HepG2 (cell line): ENCODE measurements around the gene TXNRD1. TPM values are rescaled to one million over a fixed set of nuclear protein-coding genes. Genes with fewer than 3 reads are reported as not detected.

Source experiments
- ATRX ChIP-seq: sonication (generic); formaldehyde crosslinking; IDR thresholded peaks from 2 replicates; pipeline ENCODE4 v1.4.0; 2020; ENCODE audit warnings: missing genetic modification reagents, borderline replicate concordance
- HNRNPLL ChIP-seq: fragments of 200-400 bp; formaldehyde crosslinking; IDR thresholded peaks from 2 replicates; pipeline ENCODE4 v1.6.1; 2017; ENCODE audit warnings: mild to moderate bottlenecking, low read depth, low read length; ENCODE audit not compliant: poor library complexity, severe bottlenecking
- KLF9 ChIP-seq: IDR thresholded peaks from 2 replicates; pipeline ENCODE4 v1.6.1; 2016; ENCODE audit warnings: low read depth
- MATR3 ChIP-seq: sonication (generic); formaldehyde crosslinking; IDR thresholded peaks from 2 replicates; pipeline ENCODE4 v1.4.0; 2020; ENCODE audit warnings: missing genetic modification reagents
- MYNN ChIP-seq: sonication (generic); formaldehyde crosslinking; IDR thresholded peaks from 2 replicates; pipeline ENCODE4 v1.4.0; 2020; ENCODE audit warnings: mild to moderate bottlenecking, low read depth, missing genetic modification reagents
- RXRB ChIP-seq: IDR thresholded peaks from 2 replicates; pipeline ENCODE4 v1.6.1; 2016; ENCODE audit warnings: borderline replicate concordance, missing genetic modification reagents, missing compliant biosample characterization
- SIX1 ChIP-seq: sonication (generic); formaldehyde crosslinking; IDR thresholded peaks from 2 replicates; pipeline ENCODE4 v1.4.0; 2020; ENCODE audit warnings: missing genetic modification reagents, borderline replicate concordance
- SKI ChIP-seq: fragments of 450-650 bp; IDR thresholded peaks from one replicate; pipeline ENCODE4 v1.6.1; 2018; ENCODE audit warnings: mild to moderate bottlenecking; ENCODE audit not compliant: partially characterized antibody
- SNAPC2 ChIP-seq: sonication (generic); formaldehyde crosslinking; IDR thresholded peaks from 2 replicates; pipeline ENCODE4 v1.8.1; 2022; ENCODE audit warnings: mild to moderate bottlenecking, missing genetic modification reagents
- YEATS2 ChIP-seq: sonication (generic); formaldehyde crosslinking; IDR thresholded peaks from 2 replicates; pipeline ENCODE4 v1.4.0; 2020; ENCODE audit warnings: missing genetic modification reagents, borderline replicate concordance
- ZBTB20 ChIP-seq: sonication (generic); formaldehyde crosslinking; IDR thresholded peaks from 2 replicates; pipeline ENCODE4 v1.8.1; 2023; ENCODE audit warnings: missing genetic modification reagents, low read depth, mild to moderate bottlenecking, borderline replicate concordance
- ZKSCAN1 ChIP-seq: fragments of 150-350 bp; IDR thresholded peaks from 2 replicates; pipeline ENCODE4 v1.6.1; 2014; ENCODE audit warnings: low read length
- ZNF678 ChIP-seq: sonication (generic); formaldehyde crosslinking; IDR thresholded peaks from 2 replicates; pipeline ENCODE4 v1.4.0; 2020; ENCODE audit warnings: mild to moderate bottlenecking, missing genetic modification reagents
- polyA plus RNA-seq, 8 experiments: library from polyadenylated mRNA; depleted of rRNA in 3 of 8; stranded (reverse) in 7 of 8; unstranded in 1 of 8; fragments of >200 nt; fragmentation: Illumina TruSeq in 4 of 8; extraction: Trizol in 4 of 8; gene quantifications; 2 replicates each; pipeline versions ENCODE4 v1.2.1 to v1.2.3, GENCODE V29; 2011 to 2016; ENCODE audit warnings: low read depth in 4 of 8, missing spikeins in 1 of 8, mixed read lengths in 1 of 8; ENCODE audit not compliant: insufficient read depth in 1 of 8
- total RNA-seq, 5 experiments: library from RNA; depleted of rRNA; stranded (reverse); fragments of >200 nt; fragmentation: Illumina TruSeq; extraction: Trizol; gene quantifications; 2 replicates each; pipeline ENCODE4 v1.2.3, GENCODE V29; 2016; ENCODE audit warnings: low read depth in 1 of 5
- TF ChIP-seq, protein P1 (sequence below): sonication (generic); formaldehyde crosslinking; IDR thresholded peaks from 2 replicates; pipeline ENCODE4 v1.4.0; 2020; ENCODE audit warnings: missing genetic modification reagents, borderline replicate concordance
- TF ChIP-seq, protein P2 (sequence below): IDR thresholded peaks from 2 replicates; pipeline ENCODE4 v1.6.1; 2012; ENCODE audit warnings: low read length, improper control_type of control experiment
- TF ChIP-seq, protein P3 (sequence below): sonication (generic); formaldehyde crosslinking; IDR thresholded peaks from 2 replicates; pipeline ENCODE4 v1.4.0; 2020; ENCODE audit warnings: missing genetic modification reagents
- TF ChIP-seq, protein P4 (sequence below): sonication (generic); formaldehyde crosslinking; IDR thresholded peaks from 2 replicates; pipeline ENCODE4 v1.5.0; 2020; ENCODE audit warnings: missing genetic modification reagents
- TF ChIP-seq, protein P5 (sequence below): sonication (generic); formaldehyde crosslinking; IDR thresholded peaks from 2 replicates; pipeline ENCODE4 v1.4.0; 2020; ENCODE audit warnings: missing genetic modification reagents, mild to moderate bottlenecking, borderline replicate concordance

TXNRD1 gene
- total and polyA plus RNA-seq, 2 of the 13 experiments (the other 11 are each of a cell fraction or from before 2014, with no cell fraction given) = 54.0 to 190 TPM

DNA sequence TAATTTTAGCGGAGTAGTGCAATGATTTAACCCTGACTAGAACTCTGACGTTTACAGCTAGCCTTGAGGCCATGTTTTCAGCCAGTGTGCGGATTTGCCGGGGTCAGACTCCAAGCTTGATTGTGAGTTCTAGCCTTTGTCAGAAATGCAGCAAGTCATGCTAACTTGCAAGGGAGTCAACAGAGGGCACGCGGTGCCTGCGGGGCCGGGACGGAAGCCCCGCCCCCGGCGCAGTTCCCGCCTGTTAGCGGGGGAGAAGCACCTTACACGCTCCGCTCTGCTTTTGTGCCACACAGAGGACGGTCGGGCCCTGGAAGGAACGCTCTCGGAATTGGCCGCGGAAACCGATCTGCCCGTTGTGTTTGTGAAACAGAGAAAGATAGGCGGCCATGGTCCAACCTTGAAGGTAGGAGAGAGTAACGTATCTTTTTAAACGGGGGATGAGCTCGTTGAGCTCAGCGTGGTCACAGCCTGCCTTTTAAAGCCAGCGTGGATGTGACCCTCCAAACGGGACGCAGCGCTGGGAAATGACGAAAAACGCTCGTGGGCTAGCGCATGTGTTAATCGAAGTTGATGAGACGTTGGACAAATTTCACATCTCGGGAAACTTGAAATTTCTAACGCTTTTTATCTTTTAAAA, 73.2 kb downstream of the TXNRD1 start (continued):
- TF ChIP-seq, protein P1, sequence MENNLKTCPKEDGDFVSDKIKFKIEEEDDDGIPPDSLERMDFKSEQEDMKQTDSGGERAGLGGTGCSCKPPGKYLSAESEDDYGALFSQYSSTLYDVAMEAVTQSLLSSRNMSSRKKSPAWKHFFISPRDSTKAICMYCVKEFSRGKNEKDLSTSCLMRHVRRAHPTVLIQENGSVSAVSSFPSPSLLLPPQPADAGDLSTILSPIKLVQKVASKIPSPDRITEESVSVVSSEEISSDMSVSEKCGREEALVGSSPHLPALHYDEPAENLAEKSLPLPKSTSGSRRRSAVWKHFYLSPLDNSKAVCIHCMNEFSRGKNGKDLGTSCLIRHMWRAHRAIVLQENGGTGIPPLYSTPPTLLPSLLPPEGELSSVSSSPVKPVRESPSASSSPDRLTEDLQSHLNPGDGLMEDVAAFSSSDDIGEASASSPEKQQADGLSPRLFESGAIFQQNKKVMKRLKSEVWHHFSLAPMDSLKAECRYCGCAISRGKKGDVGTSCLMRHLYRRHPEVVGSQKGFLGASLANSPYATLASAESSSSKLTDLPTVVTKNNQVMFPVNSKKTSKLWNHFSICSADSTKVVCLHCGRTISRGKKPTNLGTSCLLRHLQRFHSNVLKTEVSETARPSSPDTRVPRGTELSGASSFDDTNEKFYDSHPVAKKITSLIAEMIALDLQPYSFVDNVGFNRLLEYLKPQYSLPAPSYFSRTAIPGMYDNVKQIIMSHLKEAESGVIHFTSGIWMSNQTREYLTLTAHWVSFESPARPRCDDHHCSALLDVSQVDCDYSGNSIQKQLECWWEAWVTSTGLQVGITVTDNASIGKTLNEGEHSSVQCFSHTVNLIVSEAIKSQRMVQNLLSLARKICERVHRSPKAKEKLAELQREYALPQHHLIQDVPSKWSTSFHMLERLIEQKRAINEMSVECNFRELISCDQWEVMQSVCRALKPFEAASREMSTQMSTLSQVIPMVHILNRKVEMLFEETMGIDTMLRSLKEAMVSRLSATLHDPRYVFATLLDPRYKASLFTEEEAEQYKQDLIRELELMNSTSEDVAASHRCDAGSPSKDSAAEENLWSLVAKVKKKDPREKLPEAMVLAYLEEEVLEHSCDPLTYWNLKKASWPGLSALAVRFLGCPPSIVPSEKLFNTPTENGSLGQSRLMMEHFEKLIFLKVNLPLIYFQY (CRISPR knock-in tag) = peak; percentile 66; the same call in 1 of the 2 replicates
- TF ChIP-seq ZBTB20 = peak; percentile 86; the same call in 1 of the 2 replicates
- TF ChIP-seq, protein P2, sequence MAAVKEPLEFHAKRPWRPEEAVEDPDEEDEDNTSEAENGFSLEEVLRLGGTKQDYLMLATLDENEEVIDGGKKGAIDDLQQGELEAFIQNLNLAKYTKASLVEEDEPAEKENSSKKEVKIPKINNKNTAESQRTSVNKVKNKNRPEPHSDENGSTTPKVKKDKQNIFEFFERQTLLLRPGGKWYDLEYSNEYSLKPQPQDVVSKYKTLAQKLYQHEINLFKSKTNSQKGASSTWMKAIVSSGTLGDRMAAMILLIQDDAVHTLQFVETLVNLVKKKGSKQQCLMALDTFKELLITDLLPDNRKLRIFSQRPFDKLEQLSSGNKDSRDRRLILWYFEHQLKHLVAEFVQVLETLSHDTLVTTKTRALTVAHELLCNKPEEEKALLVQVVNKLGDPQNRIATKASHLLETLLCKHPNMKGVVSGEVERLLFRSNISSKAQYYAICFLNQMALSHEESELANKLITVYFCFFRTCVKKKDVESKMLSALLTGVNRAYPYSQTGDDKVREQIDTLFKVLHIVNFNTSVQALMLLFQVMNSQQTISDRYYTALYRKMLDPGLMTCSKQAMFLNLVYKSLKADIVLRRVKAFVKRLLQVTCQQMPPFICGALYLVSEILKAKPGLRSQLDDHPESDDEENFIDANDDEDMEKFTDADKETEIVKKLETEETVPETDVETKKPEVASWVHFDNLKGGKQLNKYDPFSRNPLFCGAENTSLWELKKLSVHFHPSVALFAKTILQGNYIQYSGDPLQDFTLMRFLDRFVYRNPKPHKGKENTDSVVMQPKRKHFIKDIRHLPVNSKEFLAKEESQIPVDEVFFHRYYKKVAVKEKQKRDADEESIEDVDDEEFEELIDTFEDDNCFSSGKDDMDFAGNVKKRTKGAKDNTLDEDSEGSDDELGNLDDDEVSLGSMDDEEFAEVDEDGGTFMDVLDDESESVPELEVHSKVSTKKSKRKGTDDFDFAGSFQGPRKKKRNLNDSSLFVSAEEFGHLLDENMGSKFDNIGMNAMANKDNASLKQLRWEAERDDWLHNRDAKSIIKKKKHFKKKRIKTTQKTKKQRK = no peak
- TF ChIP-seq KLF9 (CRISPR knock-in tag) = peak; percentile 43; the same call in 1 of the 2 replicates
- TF ChIP-seq HNRNPLL = peak; percentile 96
- TF ChIP-seq SIX1 (CRISPR knock-in tag) = peak; percentile 55
- no peak for TF ChIP-seq MYNN (CRISPR knock-in tag)
- TF ChIP-seq ATRX = no peak
- TF ChIP-seq MATR3 = no peak
- TF ChIP-seq, protein P3, sequence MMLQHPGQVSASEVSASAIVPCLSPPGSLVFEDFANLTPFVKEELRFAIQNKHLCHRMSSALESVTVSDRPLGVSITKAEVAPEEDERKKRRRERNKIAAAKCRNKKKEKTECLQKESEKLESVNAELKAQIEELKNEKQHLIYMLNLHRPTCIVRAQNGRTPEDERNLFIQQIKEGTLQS (CRISPR knock-in tag) = no peak
- TF ChIP-seq RXRB (CRISPR knock-in tag) = peak; percentile 89
- TF ChIP-seq, protein P4, sequence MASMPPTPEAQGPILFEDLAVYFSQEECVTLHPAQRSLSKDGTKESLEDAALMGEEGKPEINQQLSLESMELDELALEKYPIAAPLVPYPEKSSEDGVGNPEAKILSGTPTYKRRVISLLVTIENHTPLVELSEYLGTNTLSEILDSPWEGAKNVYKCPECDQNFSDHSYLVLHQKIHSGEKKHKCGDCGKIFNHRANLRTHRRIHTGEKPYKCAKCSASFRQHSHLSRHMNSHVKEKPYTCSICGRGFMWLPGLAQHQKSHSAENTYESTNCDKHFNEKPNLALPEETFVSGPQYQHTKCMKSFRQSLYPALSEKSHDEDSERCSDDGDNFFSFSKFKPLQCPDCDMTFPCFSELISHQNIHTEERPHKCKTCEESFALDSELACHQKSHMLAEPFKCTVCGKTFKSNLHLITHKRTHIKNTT (CRISPR knock-in tag) = no peak
- TF ChIP-seq SKI = no peak
- TF ChIP-seq YEATS2 (CRISPR knock-in tag) = peak; percentile 74
- TF ChIP-seq SNAPC2 (CRISPR knock-in tag) = peak; percentile 83; the same call in 1 of the 2 replicates
- TF ChIP-seq ZNF678 (CRISPR knock-in tag) = no peak
- TF ChIP-seq ZKSCAN1 = peak; percentile 57
- TF ChIP-seq, protein P5, sequence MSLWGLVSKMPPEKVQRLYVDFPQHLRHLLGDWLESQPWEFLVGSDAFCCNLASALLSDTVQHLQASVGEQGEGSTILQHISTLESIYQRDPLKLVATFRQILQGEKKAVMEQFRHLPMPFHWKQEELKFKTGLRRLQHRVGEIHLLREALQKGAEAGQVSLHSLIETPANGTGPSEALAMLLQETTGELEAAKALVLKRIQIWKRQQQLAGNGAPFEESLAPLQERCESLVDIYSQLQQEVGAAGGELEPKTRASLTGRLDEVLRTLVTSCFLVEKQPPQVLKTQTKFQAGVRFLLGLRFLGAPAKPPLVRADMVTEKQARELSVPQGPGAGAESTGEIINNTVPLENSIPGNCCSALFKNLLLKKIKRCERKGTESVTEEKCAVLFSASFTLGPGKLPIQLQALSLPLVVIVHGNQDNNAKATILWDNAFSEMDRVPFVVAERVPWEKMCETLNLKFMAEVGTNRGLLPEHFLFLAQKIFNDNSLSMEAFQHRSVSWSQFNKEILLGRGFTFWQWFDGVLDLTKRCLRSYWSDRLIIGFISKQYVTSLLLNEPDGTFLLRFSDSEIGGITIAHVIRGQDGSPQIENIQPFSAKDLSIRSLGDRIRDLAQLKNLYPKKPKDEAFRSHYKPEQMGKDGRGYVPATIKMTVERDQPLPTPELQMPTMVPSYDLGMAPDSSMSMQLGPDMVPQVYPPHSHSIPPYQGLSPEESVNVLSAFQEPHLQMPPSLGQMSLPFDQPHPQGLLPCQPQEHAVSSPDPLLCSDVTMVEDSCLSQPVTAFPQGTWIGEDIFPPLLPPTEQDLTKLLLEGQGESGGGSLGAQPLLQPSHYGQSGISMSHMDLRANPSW (CRISPR knock-in tag) = 0 out of 2 replicates have a peak, but pooled peaks have one; percentile 22
